Fibroblast of pulmonary artery (primary cell): Measurements from ENCODE around the gene NCKAP5.

Experiments
- DNase-seq: peaks from one replicate; pipeline ENCODE4 v3.0.0-alpha.2; 2010; ENCODE audit warnings: low read depth
- H3K4me3 ChIP-seq: replicated peaks from 2 replicates; pipeline ENCODE4 v1.5.1; 2011; ENCODE audit warnings: low read depth, mild to moderate bottlenecking, control low read depth, low read length, moderate library complexity
- TF ChIP-seq, protein P1 (sequence below): IDR thresholded peaks from 2 replicates; pipeline ENCODE4 v1.5.1; 2011; ENCODE audit warnings: mild to moderate bottlenecking, control low read depth, low read length, inconsistent platforms; ENCODE audit errors: missing control alignments

The NCKAP5 gene

DNA sequence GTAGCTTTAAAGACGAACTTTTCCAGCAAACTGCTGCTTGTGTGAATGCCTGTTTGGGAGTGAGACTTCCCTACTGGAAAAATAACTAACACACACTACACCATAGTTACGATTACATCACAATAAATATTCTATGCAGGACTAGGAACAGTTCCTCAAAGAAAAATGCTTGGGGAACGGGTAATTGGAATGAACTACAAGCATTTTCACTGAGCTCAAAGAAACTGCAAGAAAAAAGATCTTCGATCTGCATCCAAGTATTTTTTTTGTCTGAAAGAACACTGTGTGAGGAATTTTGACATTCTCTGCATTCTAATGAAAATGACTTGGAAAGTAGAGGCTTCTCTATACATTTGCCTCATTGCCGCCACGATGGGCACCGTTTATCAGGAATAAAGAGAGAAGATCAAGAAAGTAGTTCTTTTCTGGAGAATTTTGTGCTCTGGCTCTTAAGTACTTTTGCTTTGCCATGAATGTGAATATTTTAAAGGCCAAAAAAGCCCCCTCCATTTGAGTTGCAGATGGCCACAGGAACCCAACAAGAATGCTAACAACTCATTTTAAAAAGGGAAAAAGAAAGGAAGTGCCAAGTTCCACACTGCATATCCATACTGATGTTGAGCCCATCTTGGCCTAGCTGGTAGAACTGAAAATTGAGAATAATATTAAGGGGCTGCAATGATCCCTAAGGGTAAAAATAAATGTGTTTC lies 911.8 kb downstream of the NCKAP5 start:
- DNase-seq = no peak
- TF ChIP-seq, protein P1, sequence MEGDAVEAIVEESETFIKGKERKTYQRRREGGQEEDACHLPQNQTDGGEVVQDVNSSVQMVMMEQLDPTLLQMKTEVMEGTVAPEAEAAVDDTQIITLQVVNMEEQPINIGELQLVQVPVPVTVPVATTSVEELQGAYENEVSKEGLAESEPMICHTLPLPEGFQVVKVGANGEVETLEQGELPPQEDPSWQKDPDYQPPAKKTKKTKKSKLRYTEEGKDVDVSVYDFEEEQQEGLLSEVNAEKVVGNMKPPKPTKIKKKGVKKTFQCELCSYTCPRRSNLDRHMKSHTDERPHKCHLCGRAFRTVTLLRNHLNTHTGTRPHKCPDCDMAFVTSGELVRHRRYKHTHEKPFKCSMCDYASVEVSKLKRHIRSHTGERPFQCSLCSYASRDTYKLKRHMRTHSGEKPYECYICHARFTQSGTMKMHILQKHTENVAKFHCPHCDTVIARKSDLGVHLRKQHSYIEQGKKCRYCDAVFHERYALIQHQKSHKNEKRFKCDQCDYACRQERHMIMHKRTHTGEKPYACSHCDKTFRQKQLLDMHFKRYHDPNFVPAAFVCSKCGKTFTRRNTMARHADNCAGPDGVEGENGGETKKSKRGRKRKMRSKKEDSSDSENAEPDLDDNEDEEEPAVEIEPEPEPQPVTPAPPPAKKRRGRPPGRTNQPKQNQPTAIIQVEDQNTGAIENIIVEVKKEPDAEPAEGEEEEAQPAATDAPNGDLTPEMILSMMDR = no peak
- no peak overlapping the region for H3K4me3 ChIP-seq

DNA sequence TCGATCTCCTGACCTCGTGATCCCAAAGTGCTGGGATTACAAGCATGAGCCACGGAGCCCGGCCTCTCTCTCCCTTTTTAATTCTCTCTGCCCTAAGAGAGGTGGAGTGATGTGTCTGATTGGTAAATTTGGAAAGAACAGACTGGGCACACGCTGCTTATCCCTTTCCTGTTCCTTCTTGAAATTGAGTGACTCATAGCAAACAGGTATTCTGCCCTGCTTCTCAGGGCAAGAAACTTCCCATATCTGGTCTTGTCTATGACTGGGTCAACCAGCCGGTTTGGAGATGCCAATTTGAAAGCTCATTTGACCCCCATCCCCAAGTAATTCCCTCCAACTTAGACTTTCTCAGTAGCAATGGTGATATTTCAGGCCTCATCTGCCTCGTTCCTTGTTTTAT lies 913.3 kb downstream of the NCKAP5 start:
- no peak overlapping the region for H3K4me3 ChIP-seq
- TF ChIP-seq, protein P1 = no peak
- DNase-seq = no peak

DNA sequence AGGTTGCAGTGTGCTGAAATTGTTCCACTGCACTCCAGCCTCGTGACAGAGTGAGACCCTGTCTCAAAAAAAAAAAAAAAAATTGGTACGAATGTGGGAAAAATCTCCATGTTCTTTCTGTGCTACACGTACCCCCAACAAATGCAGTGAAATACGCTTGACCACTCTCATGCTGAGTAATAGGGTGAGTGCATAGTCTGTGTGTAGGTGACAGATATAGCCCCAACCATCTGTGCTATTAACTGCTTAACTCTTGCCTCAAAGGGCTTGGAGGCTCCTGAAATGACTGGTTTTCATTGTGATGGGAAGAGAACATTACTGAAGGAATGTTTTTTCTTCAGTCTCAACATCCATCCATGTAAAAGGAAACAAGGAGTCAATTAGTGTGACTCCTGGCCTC lies 913.9 kb downstream of the NCKAP5 start:
- DNase-seq = no peak
- TF ChIP-seq, protein P1 = no peak
- H3K4me3 ChIP-seq = no peak overlapping the region

DNA sequence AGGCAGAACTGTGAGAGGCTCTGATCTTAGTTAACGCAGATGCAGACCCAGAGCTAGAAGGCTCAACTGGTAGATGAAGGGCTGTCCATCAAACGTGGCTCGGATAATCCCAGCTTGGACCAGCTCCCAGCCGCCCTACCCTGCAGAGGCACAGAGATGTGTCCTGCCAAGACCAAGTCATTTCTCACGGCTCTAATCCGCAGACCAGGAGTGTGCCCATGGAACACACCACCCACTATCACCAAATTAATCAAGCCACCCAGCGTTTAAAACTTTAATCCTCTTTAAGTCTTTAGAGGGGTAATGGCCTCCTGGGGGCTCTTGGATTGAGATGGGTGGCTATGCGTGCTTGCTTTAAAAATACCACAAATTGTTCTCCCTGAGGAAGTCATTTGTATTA lies 915.8 kb downstream of the NCKAP5 start:
- TF ChIP-seq, protein P1 = no peak
- DNase-seq = no peak
- H3K4me3 ChIP-seq = no peak overlapping the region

DNA sequence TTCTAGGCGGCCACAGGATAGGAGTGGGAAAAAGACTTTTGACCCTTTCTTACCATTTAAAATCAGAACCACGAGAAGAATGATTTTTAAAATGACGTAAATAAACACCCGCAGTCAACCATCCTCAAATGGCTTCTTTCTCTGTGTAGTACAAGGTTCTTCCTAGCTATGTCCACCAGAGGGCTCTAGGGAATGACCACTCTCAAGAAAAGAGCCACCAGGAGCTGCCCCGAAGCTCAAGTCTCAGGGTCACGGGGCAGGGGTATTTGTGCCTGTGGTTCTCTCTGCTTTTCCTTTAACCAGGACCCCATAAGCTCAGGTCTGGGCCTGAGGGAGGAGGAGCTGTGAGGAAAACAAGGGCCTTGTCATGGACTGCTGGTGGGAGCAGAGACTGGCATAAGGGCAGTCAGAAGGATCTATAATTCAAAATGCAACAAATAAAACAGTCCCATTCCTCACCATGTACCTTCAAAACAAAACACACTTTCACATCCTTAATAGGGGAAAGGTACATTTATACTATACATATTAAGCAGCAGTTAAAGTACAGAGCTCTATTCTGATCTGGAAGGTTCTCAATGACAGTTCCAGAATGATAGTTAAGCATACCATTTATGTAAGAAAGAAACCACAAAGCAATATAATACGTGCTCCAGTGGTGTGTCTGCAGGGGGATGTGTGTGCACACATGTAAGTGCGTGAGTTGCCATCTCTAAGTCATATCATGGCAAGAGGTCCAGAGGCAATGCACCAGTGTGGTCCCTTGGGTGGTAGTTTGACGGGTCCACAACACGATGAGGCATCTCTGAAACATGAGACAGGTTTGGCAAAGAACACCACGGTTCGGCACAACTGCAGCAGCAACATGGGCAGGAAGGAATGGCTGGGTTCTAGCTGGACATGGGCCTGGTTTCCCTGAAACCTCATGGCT lies 916.9 kb downstream of the NCKAP5 start:
- H3K4me3 ChIP-seq = no peak overlapping the region
- TF ChIP-seq, protein P1 = peak; percentile 91
- peak; percentile 81 for DNase-seq

DNA sequence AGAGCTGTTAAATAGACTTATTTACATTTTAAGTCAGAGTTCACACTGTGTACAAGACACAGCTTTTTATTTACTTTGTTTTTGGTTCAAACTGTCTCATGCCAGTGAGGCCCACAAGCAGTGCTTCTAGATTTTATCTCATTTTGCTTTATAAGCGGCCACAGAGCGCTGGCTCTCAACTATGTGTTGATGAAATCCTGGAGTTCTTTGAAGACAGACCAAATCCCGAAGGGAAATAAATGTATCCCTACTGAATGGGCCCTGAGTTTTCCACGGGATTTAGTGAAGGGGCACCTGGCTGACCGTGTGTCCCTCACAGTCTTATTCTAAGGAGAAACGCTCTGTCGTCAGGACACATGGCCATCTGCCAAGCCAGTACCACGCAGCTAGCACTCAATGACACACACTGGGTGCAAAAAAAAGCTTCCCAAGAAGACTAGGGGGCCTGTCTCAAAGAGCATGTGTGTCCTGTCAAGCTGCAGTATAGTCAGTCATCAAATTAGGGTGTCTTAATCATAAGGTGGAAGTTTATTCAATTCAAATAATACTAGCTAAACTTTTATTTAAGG lies 921.6 kb downstream of the NCKAP5 start:
- TF ChIP-seq, protein P1 = no peak

More for the DNA sequence above, 921.6 kb downstream of the NCKAP5 start:
- H3K4me3 ChIP-seq = no peak overlapping the region
- no peak for DNase-seq
